HG03558 (cell line): ENCODE results near the gene FAM151B.

Experiments
- ATAC-seq: cut with Tn5 transposase; IDR thresholded peaks from one replicate; pipeline ENCODE4 v1.9.1; 2021; ENCODE audit warnings: moderate number of reproducible peaks; ENCODE audit not compliant: unreplicated experiment; ENCODE audit errors: extremely low read depth

FAM151B gene

GRCh38 chr5:80495891-80496290 is 8.0 kb downstream of the FAM151B start:
- ATAC-seq = no peak

- ATAC-seq = no peak
Measured at GRCh38 chr5:80502800-80503199, 14.9 kb downstream of the FAM151B start.

- no peak for ATAC-seq
Measured at GRCh38 chr5:80503641-80504040, 15.7 kb downstream of the FAM151B start.

GRCh38 chr5:80504833-80505232 is 16.9 kb downstream of the FAM151B start:
- ATAC-seq = no peak

GRCh38 chr5:80507663-80508062 is 19.8 kb downstream of the FAM151B start:
- ATAC-seq = no peak

GRCh38 chr5:80508844-80509243 is 20.9 kb downstream of the FAM151B start:
- ATAC-seq = no peak

- no peak for ATAC-seq
Measured at GRCh38 chr5:80509362-80509761, 21.5 kb downstream of the FAM151B start.

GRCh38 chr5:80516826-80517225 is 28.9 kb downstream of the FAM151B start:
- ATAC-seq = no peak

GRCh38 chr5:80540691-80541090 is 52.8 kb downstream of the FAM151B start:
- no peak for ATAC-seq

- no peak for ATAC-seq
Measured at GRCh38 chr5:80541392-80541791, 53.5 kb downstream of the FAM151B start.

GRCh38 chr5:80554646-80555045 is 66.7 kb downstream of the FAM151B start:
- no peak for ATAC-seq

GRCh38 chr5:80555099-80555498 is 67.2 kb downstream of the FAM151B start:
- ATAC-seq = no peak

- ATAC-seq = no peak
Measured at GRCh38 chr5:80559244-80559643, 71.3 kb downstream of the FAM151B start.

- no peak for ATAC-seq
Measured at GRCh38 chr5:80565330-80565729, 77.4 kb downstream of the FAM151B start.

- ATAC-seq = no peak
Measured at GRCh38 chr5:80566711-80567259, 78.9 kb downstream of the FAM151B start.

GRCh38 chr5:80568251-80568650 is 80.4 kb downstream of the FAM151B start:
- ATAC-seq = no peak

- ATAC-seq = no peak
Measured at GRCh38 chr5:80569086-80569960, 81.4 kb downstream of the FAM151B start.

- no peak for ATAC-seq
Measured at GRCh38 chr5:80569961-80570786, 82.3 kb downstream of the FAM151B start, which contains the start of gene ANKRD34B. ANKRD34B (minus strand) TSS chr5:80570280; CDS start chr5:80560019, 10,261 bp downstream.

- ATAC-seq = no peak
Measured at GRCh38 chr5:80573062-80573461, 85.2 kb downstream of the FAM151B start.

GRCh38 chr5:80576383-80576782 is 88.5 kb downstream of the FAM151B start:
- no peak for ATAC-seq

GRCh38 chr5:80577707-80578106 is 89.8 kb downstream of the FAM151B start:
- no peak for ATAC-seq
